Activated CD4-positive, alpha-beta memory T cell treated with anti-CD3 and anti-CD28 coated beads, Interleukin-2, amount 10 ng/mL, durations not matched to agents 7 days and 5 days (primary cell): ENCODE measurements around the gene SLC24A3. TPM values are rescaled to one million over a fixed set of nuclear protein-coding genes. Genes with fewer than 3 reads are reported as not detected.

Source experiments
- CTCF ChIA-PET: fragments of 350-600 bp; sonication (Branson Sonifier 250); formaldehyde crosslinking; loops from one replicate; lab custom pipeline; 2021; ENCODE audit warnings: antibody characterized with exemption, inconsistent platforms; lab: Charles Lee
- POLR2A ChIA-PET: fragments of 350-600 bp; sonication (Branson Sonifier 250); formaldehyde crosslinking; loops from one replicate; lab custom pipeline; 2021; ENCODE audit warnings: antibody characterized with exemption; lab: Charles Lee
- DNase-seq: peaks from one replicate; pipeline ENCODE4 v3.0.0-alpha.2; 2020
- H3K27ac Mint-ChIP-seq: one replicate; pipeline ENCODE4 v1.8.0; 2021; ENCODE audit warnings: mild to moderate bottlenecking, mixed read lengths
- H3K27me3 Mint-ChIP-seq: one replicate; pipeline ENCODE4 v1.8.0; 2021; ENCODE audit warnings: mixed read lengths
- H3K36me3 Mint-ChIP-seq: one replicate; pipeline ENCODE4 v1.8.0; 2021; ENCODE audit warnings: low read depth, mixed read lengths
- H3K4me1 Mint-ChIP-seq: one replicate; pipeline ENCODE4 v1.8.0; 2021; ENCODE audit warnings: mixed read lengths
- H3K4me3 Mint-ChIP-seq: one replicate; pipeline ENCODE4 v1.8.0; 2021; ENCODE audit warnings: mild to moderate bottlenecking, mixed read lengths
- H3K9me3 Mint-ChIP-seq: one replicate; pipeline ENCODE4 v1.8.0; 2021; ENCODE audit warnings: mixed read lengths
- total RNA-seq, 2 experiments: library from RNA; stranded (reverse); gene quantifications; one replicate each; pipeline ENCODE4 v1.2.3, GENCODE V29; 2021

Gene SLC24A3
- total RNA-seq, 2 experiments from 2014 or later = not detected

- no peaks in the 10 kb centered on the region for H3K4me1 Mint-ChIP-seq
- no peak overlapping the region for H3K27ac Mint-ChIP-seq
- H3K27me3 Mint-ChIP-seq = no peaks in the 10 kb centered on the region
- CTCF ChIA-PET = no interaction called here
- H3K4me3 Mint-ChIP-seq = no peak overlapping the region
- no peaks in the 10 kb centered on the region for H3K36me3 Mint-ChIP-seq
- POLR2A ChIA-PET = no interaction called here
- H3K9me3 Mint-ChIP-seq = peaks cover 3% of the 10 kb centered on the region
- DNase-seq = no peak
These were observed 151.0 kb downstream of the SLC24A3 start for GRCh38 chr20:19363476-19363875.

- peaks cover 3% of the 10 kb centered on the region for H3K9me3 Mint-ChIP-seq
- no peak overlapping the region for H3K4me3 Mint-ChIP-seq
- no peaks in the 10 kb centered on the region for H3K36me3 Mint-ChIP-seq
- no peak overlapping the region for H3K27ac Mint-ChIP-seq
- POLR2A ChIA-PET = no interaction called here
- no peak for DNase-seq
- CTCF ChIA-PET = interaction anchor here (0.7 kb wide), 1 partner anchor 208 kb away, joined by 3 read pairs; no protein-coding TSS in a partner anchor
- no peaks in the 10 kb centered on the region for H3K4me1 Mint-ChIP-seq
- no peaks in the 10 kb centered on the region for H3K27me3 Mint-ChIP-seq
These were observed 155.1 kb downstream of the SLC24A3 start for GRCh38 chr20:19367591-19367990.

- H3K4me3 Mint-ChIP-seq = no peak overlapping the region
- CTCF ChIA-PET = no interaction called here
- DNase-seq = no peak
- POLR2A ChIA-PET = no interaction called here
- no peaks in the 10 kb centered on the region for H3K27me3 Mint-ChIP-seq
- H3K27ac Mint-ChIP-seq = no peak overlapping the region
- H3K9me3 Mint-ChIP-seq = peaks cover 3% of the 10 kb centered on the region
- no peaks in the 10 kb centered on the region for H3K36me3 Mint-ChIP-seq
- no peaks in the 10 kb centered on the region for H3K4me1 Mint-ChIP-seq
These were observed 155.9 kb downstream of the SLC24A3 start for GRCh38 chr20:19368351-19368750.

- H3K4me1 Mint-ChIP-seq = no peaks in the 10 kb centered on the region
- DNase-seq = no peak
- POLR2A ChIA-PET = no interaction called here
- H3K36me3 Mint-ChIP-seq = no peaks in the 10 kb centered on the region
- peaks cover 5% of the 10 kb centered on the region for H3K9me3 Mint-ChIP-seq
- H3K4me3 Mint-ChIP-seq = no peak overlapping the region
- no peaks in the 10 kb centered on the region for H3K27me3 Mint-ChIP-seq
- H3K27ac Mint-ChIP-seq = no peak overlapping the region
- CTCF ChIA-PET = no interaction called here
These were observed 157.9 kb downstream of the SLC24A3 start for GRCh38 chr20:19370076-19371075.

GRCh38 chr20:19371112-19371511 is 158.7 kb downstream of the SLC24A3 start:
- no peak for DNase-seq
- Mint-ChIP-seq H3K36me3 (no peaks in the 10 kb centered on the region), H3K9me3 (peaks cover 5% of the 10 kb centered on the region), H3K4me1 (no peaks in the 10 kb centered on the region), H3K27me3 (no peaks in the 10 kb centered on the region), H3K4me3 (no peak overlapping the region), H3K27ac (no peak overlapping the region)
- ChIA-PET POLR2A (no interaction called here), CTCF (no interaction called here)

- H3K27ac Mint-ChIP-seq = no peak overlapping the region
- no peak for DNase-seq
- no peaks in the 10 kb centered on the region for H3K36me3 Mint-ChIP-seq
- POLR2A ChIA-PET = no interaction called here
- no peaks in the 10 kb centered on the region for H3K4me1 Mint-ChIP-seq
- H3K27me3 Mint-ChIP-seq = no peaks in the 10 kb centered on the region
- no peak overlapping the region for H3K4me3 Mint-ChIP-seq
- CTCF ChIA-PET = no interaction called here
- peaks cover 3% of the 10 kb centered on the region for H3K9me3 Mint-ChIP-seq
These were observed 161.8 kb downstream of the SLC24A3 start for GRCh38 chr20:19374216-19374615.

GRCh38 chr20:19375395-19375794 is 163.0 kb downstream of the SLC24A3 start:
- POLR2A ChIA-PET = no interaction called here
- H3K27ac Mint-ChIP-seq = no peak overlapping the region
- H3K27me3 Mint-ChIP-seq = no peaks in the 10 kb centered on the region
- no peaks in the 10 kb centered on the region for H3K4me1 Mint-ChIP-seq
- H3K36me3 Mint-ChIP-seq = no peaks in the 10 kb centered on the region
- peaks cover 2% of the 10 kb centered on the region for H3K9me3 Mint-ChIP-seq
- CTCF ChIA-PET = no interaction called here
- no peak overlapping the region for H3K4me3 Mint-ChIP-seq
- no peak for DNase-seq

- no peak for DNase-seq
- Mint-ChIP-seq H3K36me3 (no peaks in the 10 kb centered on the region), H3K27ac (no peak overlapping the region), H3K27me3 (no peaks in the 10 kb centered on the region), H3K4me3 (no peak overlapping the region), H3K9me3 (peaks cover 2% of the 10 kb centered on the region), H3K4me1 (no peaks in the 10 kb centered on the region)
- CTCF ChIA-PET = no interaction called here
- POLR2A ChIA-PET = no interaction called here
These were observed 163.4 kb downstream of the SLC24A3 start for GRCh38 chr20:19375801-19376200.

GRCh38 chr20:19376451-19377229 is 164.2 kb downstream of the SLC24A3 start:
- no peak overlapping the region for H3K27ac Mint-ChIP-seq
- ChIA-PET CTCF (no interaction called here), POLR2A (no interaction called here)
- no peaks in the 10 kb centered on the region for H3K36me3 Mint-ChIP-seq
- H3K4me3 Mint-ChIP-seq = no peak overlapping the region
- H3K27me3 Mint-ChIP-seq = no peaks in the 10 kb centered on the region
- H3K4me1 Mint-ChIP-seq = no peaks in the 10 kb centered on the region
- no peak for DNase-seq
- H3K9me3 Mint-ChIP-seq = peaks cover 2% of the 10 kb centered on the region

GRCh38 chr20:19378058-19378457 is 165.6 kb downstream of the SLC24A3 start:
- Mint-ChIP-seq H3K27ac (no peak overlapping the region), H3K4me3 (no peak overlapping the region), H3K27me3 (no peaks in the 10 kb centered on the region), H3K36me3 (no peaks in the 10 kb centered on the region), H3K9me3 (peaks cover 2% of the 10 kb centered on the region), H3K4me1 (no peaks in the 10 kb centered on the region)
- ChIA-PET CTCF (no interaction called here), POLR2A (no interaction called here)
- DNase-seq = no peak

- no peak overlapping the region for H3K27ac Mint-ChIP-seq
- no peak overlapping the region for H3K4me3 Mint-ChIP-seq
- no peaks in the 10 kb centered on the region for H3K36me3 Mint-ChIP-seq
- H3K4me1 Mint-ChIP-seq = no peaks in the 10 kb centered on the region
- ChIA-PET CTCF (no interaction called here), POLR2A (no interaction called here)
- no peaks in the 10 kb centered on the region for H3K27me3 Mint-ChIP-seq
- no peaks in the 10 kb centered on the region for H3K9me3 Mint-ChIP-seq
- no peak for DNase-seq
These were observed 167.8 kb downstream of the SLC24A3 start for GRCh38 chr20:19380211-19380610.

- H3K27ac Mint-ChIP-seq = no peak overlapping the region
- DNase-seq = no peak
- no peak overlapping the region for H3K4me3 Mint-ChIP-seq
- no peaks in the 10 kb centered on the region for H3K36me3 Mint-ChIP-seq
- no peaks in the 10 kb centered on the region for H3K4me1 Mint-ChIP-seq
- POLR2A ChIA-PET = no interaction called here
- H3K9me3 Mint-ChIP-seq = no peaks in the 10 kb centered on the region
- H3K27me3 Mint-ChIP-seq = no peaks in the 10 kb centered on the region
- CTCF ChIA-PET = no interaction called here
These were observed 169.5 kb downstream of the SLC24A3 start for GRCh38 chr20:19381947-19382346.
